ENCODE data around the gene PGBD4.

PGBD4 gene

DNA sequence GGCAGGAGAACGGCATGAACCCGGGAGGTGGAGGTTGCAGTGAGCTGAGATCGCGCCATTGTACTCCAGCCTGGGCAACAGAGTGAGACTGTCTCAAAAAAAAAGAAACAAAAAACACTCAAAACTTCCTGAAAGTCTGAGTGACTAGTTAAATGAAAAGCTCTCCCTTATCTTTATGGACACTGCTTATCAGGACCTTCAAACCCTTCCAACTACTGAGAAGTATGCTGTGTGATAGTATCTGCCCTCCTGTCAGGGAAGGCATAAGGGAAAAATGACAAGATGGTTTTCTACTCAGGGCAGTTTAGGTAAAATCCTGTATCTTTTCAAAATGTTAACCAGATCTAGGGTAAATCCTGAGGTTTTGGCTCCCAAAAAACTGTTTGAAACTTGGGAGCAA is 22.0 kb upstream of the PGBD4 start:
- Histone ChIP-seq H3K9me3 (ENCODE audit: insufficient read depth, low read depth, low read length) (no peaks in the 10 kb centered on the region), H3F3A (ENCODE audit: low read depth) (no peaks in the 10 kb centered on the region), H3K4me1 (ENCODE audit: insufficient read depth, low read length, poor library complexity, severe bottlenecking) (no peaks in the 10 kb centered on the region), H4K20me1 (ENCODE audit: insufficient read depth, low read length, poor library complexity, severe bottlenecking) (no peaks in the 10 kb centered on the region), H3K9ac (ENCODE audit: low read depth, low read length, poor library complexity, severe bottlenecking) (no peak overlapping the region), H3K27me3 (ENCODE audit: insufficient read depth, low read length, poor library complexity, severe bottlenecking) (no peaks in the 10 kb centered on the region), H3K36me3 (ENCODE audit: insufficient read depth, low read length) (peaks cover 15% of the 10 kb centered on the region; the same call in 1 of the 2 replicates), H3K4me2 (ENCODE audit: low read depth, low read length, poor library complexity, severe bottlenecking) (no peak overlapping the region), H3K4me3 (ENCODE audit: low read length, poor library complexity, severe bottlenecking) (no peak overlapping the region), H2AFZ (ENCODE audit: low read length) (no peak overlapping the region), H3K9me2 (replicated peaks; ENCODE audit: low read depth, low read length) (no peaks in the 10 kb centered on the region), H3K79me2 (ENCODE audit: insufficient read depth, low read length) (no peaks in the 10 kb centered on the region)
- TF ChIP-seq EZH2phosphoT487 (IDR thresholded peaks at IDR 0.05; ENCODE audit: borderline replicate concordance): no peak

DNA sequence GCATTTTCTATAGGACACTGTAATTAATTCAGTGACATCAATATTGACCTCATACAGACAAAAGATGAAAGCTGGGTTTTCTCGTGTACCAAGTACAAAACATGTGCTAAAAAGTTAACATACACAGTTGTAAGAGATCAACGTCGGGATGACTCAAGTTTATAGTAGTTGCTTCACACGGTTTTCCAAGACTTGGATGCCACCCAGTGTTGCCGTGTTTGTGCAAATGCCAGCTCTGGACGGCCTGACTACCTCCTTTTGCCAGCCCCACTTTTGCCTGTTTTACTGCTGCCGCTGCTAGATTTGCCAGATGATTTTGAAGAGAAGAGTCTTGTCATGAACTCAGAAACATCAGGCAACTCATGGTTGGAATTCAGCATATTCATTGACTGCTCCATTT is 17.8 kb upstream of the PGBD4 start:
- Histone ChIP-seq H3K4me1 (ENCODE audit: insufficient read depth, low read length, poor library complexity, severe bottlenecking) (no peaks in the 10 kb centered on the region), H3K9me3 (ENCODE audit: insufficient read depth, low read depth, low read length) (no peaks in the 10 kb centered on the region), H4K20me1 (ENCODE audit: insufficient read depth, low read length, poor library complexity, severe bottlenecking) (no peaks in the 10 kb centered on the region), H3K9me2 (replicated peaks; ENCODE audit: low read depth, low read length) (no peaks in the 10 kb centered on the region), H3K9ac (ENCODE audit: low read depth, low read length, poor library complexity, severe bottlenecking) (no peak overlapping the region), H3K36me3 (ENCODE audit: insufficient read depth, low read length) (peaks cover 51% of the 10 kb centered on the region), H3K79me2 (ENCODE audit: insufficient read depth, low read length) (no peaks in the 10 kb centered on the region), H3K4me3 (ENCODE audit: low read length, poor library complexity, severe bottlenecking) (no peak overlapping the region), H3F3A (ENCODE audit: low read depth) (no peaks in the 10 kb centered on the region), H2AFZ (ENCODE audit: low read length) (no peak overlapping the region), H3K4me2 (ENCODE audit: low read depth, low read length, poor library complexity, severe bottlenecking) (no peak overlapping the region), H3K27me3 (ENCODE audit: insufficient read depth, low read length, poor library complexity, severe bottlenecking) (no peaks in the 10 kb centered on the region)
- TF ChIP-seq EZH2phosphoT487 (IDR thresholded peaks at IDR 0.05; ENCODE audit: borderline replicate concordance): no peak
- no peak for TF ChIP-seq CTCF (conservative IDR thresholded peaks at IDR 0.05; ENCODE audit: low read length)

- TF ChIP-seq CTCF (conservative IDR thresholded peaks at IDR 0.05; ENCODE audit: low read length) (no peak), EZH2phosphoT487 (IDR thresholded peaks at IDR 0.05; ENCODE audit: borderline replicate concordance) (no peak)
- H3K36me3 ChIP-seq (ENCODE audit: insufficient read depth, low read length): peaks cover 56% of the 10 kb centered on the region
- no peaks in the 10 kb centered on the region for H3K9me2 ChIP-seq (replicated peaks; ENCODE audit: low read depth, low read length)
Measured at GRCh38 chr15:34085746-34086145, 16.1 kb upstream of the PGBD4 start.

GRCh38 chr15:34099914-34100313 is 2.0 kb upstream of the PGBD4 start:
- Histone ChIP-seq H3K9me3 (ENCODE audit: insufficient read depth, low read depth, low read length) (no peaks in the 10 kb centered on the region), H3K4me3 (ENCODE audit: low read length, poor library complexity, severe bottlenecking) (peak overlapping the region; percentile 89), H2AFZ (ENCODE audit: low read length) (no peak overlapping the region), H3F3A (ENCODE audit: low read depth) (no peaks in the 10 kb centered on the region), H3K4me1 (ENCODE audit: insufficient read depth, low read length, poor library complexity, severe bottlenecking) (peaks cover 36% of the 10 kb centered on the region), H3K79me2 (ENCODE audit: insufficient read depth, low read length) (peaks cover 67% of the 10 kb centered on the region), H3K27me3 (ENCODE audit: insufficient read depth, low read length, poor library complexity, severe bottlenecking) (no peaks in the 10 kb centered on the region), H3K9ac (ENCODE audit: low read depth, low read length, poor library complexity, severe bottlenecking) (peak overlapping the region; percentile 85), H3K4me2 (ENCODE audit: low read depth, low read length, poor library complexity, severe bottlenecking) (peak overlapping the region; percentile 92), H4K20me1 (ENCODE audit: insufficient read depth, low read length, poor library complexity, severe bottlenecking) (peaks cover 7% of the 10 kb centered on the region), H3K36me3 (ENCODE audit: insufficient read depth, low read length) (peaks cover 4% of the 10 kb centered on the region; the same call in 1 of the 2 replicates), H3K9me2 (replicated peaks; ENCODE audit: low read depth, low read length) (no peaks in the 10 kb centered on the region)
- TF ChIP-seq CTCF (conservative IDR thresholded peaks at IDR 0.05; ENCODE audit: low read length) (no peak), EZH2phosphoT487 (IDR thresholded peaks at IDR 0.05; ENCODE audit: borderline replicate concordance) (no peak)

More at GRCh38 chr15:34085746-34086145, 16.1 kb upstream of the PGBD4 start:
- no peaks in the 10 kb centered on the region for H3K4me1 ChIP-seq (ENCODE audit: insufficient read depth, low read length, poor library complexity, severe bottlenecking)
- H4K20me1 ChIP-seq (ENCODE audit: insufficient read depth, low read length, poor library complexity, severe bottlenecking): no peaks in the 10 kb centered on the region
- no peaks in the 10 kb centered on the region for H3F3A ChIP-seq (ENCODE audit: low read depth)
- no peak overlapping the region for H3K4me3 ChIP-seq (ENCODE audit: low read length, poor library complexity, severe bottlenecking)
- no peak overlapping the region for H2AFZ ChIP-seq (ENCODE audit: low read length)
- no peaks in the 10 kb centered on the region for H3K9me3 ChIP-seq (ENCODE audit: insufficient read depth, low read depth, low read length)
- H3K79me2 ChIP-seq (ENCODE audit: insufficient read depth, low read length): no peaks in the 10 kb centered on the region
- H3K4me2 ChIP-seq (ENCODE audit: low read depth, low read length, poor library complexity, severe bottlenecking): no peak overlapping the region
- H3K9ac ChIP-seq (ENCODE audit: low read depth, low read length, poor library complexity, severe bottlenecking): no peak overlapping the region
- no peaks in the 10 kb centered on the region for H3K27me3 ChIP-seq (ENCODE audit: insufficient read depth, low read length, poor library complexity, severe bottlenecking)
